K562 treated with DMSO at 1 percent for 24 hours (cell line): ENCODE measurements around the gene CYSRT1. TPM values are rescaled to one million over a fixed set of nuclear protein-coding genes. Genes with fewer than 3 reads are reported as not detected.

Experiments
- total RNA-seq: library from RNA; unstranded; fragments of 300-600 nt; gene quantifications from 2 replicates; pipeline ENCODE4 v1.2.3, GENCODE V29; 2022; ENCODE audit warnings: low read depth; ENCODE audit not compliant: insufficient read depth

Gene CYSRT1
- total RNA-seq, result 1.6 and 1.7 TPM in 2 replicates

GRCh38 chr9:137224830-137225694 lies at the start of gene CYSRT1:
CYSRT1 (plus strand) TSS chr9:137225174; CDS start chr9:137225622, 448 bp downstream.

GRCh38 chr9:137188490-137189296 lies 36.3 kb upstream of the CYSRT1 start, which contains the start of the genes ANAPC2 and SSNA1:
ANAPC2 (minus strand) TSS chr9:137188560; CDS start chr9:137188532, 28 bp downstream.
SSNA1 (plus strand) TSS chr9:137188676; CDS start chr9:137188727, 51 bp downstream.

GRCh38 chr9:137200311-137201204 lies 24.4 kb upstream of the CYSRT1 start, which contains the start of gene TPRN:
TPRN (minus strand) TSS chr9:137200741; CDS start chr9:137200711, 30 bp downstream.

GRCh38 chr9:137205126-137206069 lies 19.6 kb upstream of the CYSRT1 start, which contains the start of the genes NDOR1 and TMEM203:
NDOR1 (plus strand) TSS chr9:137205700; CDS start chr9:137205778, 78 bp downstream.
TMEM203 (minus strand) TSS chr9:137205648; CDS start chr9:137205414, 234 bp downstream.

GRCh38 chr9:137222190-137223077 lies 2.5 kb upstream of the CYSRT1 start, which contains the start of gene RNF208:
RNF208 (minus strand) TSS chr9:137222240; CDS start chr9:137221212, 1,028 bp downstream.

GRCh38 chr9:137227054-137227852 lies 2.3 kb downstream of the CYSRT1 start, which contains the start of gene RNF224:
RNF224 (plus strand) TSS chr9:137227502; CDS start chr9:137228336, 834 bp downstream.

GRCh38 chr9:137230705-137231371 lies 5.9 kb downstream of the CYSRT1 start, which contains the start of gene SLC34A3:
SLC34A3 (plus strand) TSS chr9:137230901; CDS start chr9:137231703, 802 bp downstream.

GRCh38 chr9:137240841-137241489 lies 16.0 kb downstream of the CYSRT1 start, which contains the start of gene TUBB4B:
TUBB4B (plus strand) TSS chr9:137241287; CDS start chr9:137241361, 74 bp downstream.

GRCh38 chr9:137251194-137251461 lies 26.2 kb downstream of the CYSRT1 start, which contains the start of gene STPG3:
STPG3 (plus strand) TSS chr9:137251286; CDS start chr9:137251287, 1 bp downstream.

GRCh38 chr9:137254624-137255447 lies 29.9 kb downstream of the CYSRT1 start, which contains the start of gene NELFB:
NELFB (plus strand) TSS chr9:137255327.

Other genes starting within 250 kb of the CYSRT1 start
- gene PTGDS, start 247.7 kb upstream of the CYSRT1 start, total RNA-seq, result 5.6 and 7.3 TPM in 2 replicates
- not detected in 2 replicates for gene LCNL1, start 242.2 kb upstream of the CYSRT1 start, total RNA-seq
- gene PAXX, start 232.8 kb upstream of the CYSRT1 start, total RNA-seq, result 82.2 and 86.6 TPM in 2 replicates
- 0.64 and 1.7 TPM in 2 replicates for gene CLIC3, start 228.6 kb upstream of the CYSRT1 start, total RNA-seq
- gene ABCA2, start 196.9 kb upstream of the CYSRT1 start, total RNA-seq, result 11.0 and 24.1 TPM in 2 replicates
- gene FUT7, start 193.1 kb upstream of the CYSRT1 start, total RNA-seq, result not detected in 2 replicates
- gene NPDC1, start 179.0 kb upstream of the CYSRT1 start, total RNA-seq, result 0.66 and 1.1 TPM in 2 replicates
- 0.21 TPM in 1 of 2 replicates, not detected in the other for gene ENTPD2, start 171.1 kb upstream of the CYSRT1 start, total RNA-seq
- 36.1 and 38.7 TPM in 2 replicates for gene SAPCD2, start 154.6 kb upstream of the CYSRT1 start, total RNA-seq
- gene UAP1L1, start 147.7 kb upstream of the CYSRT1 start, total RNA-seq, result 9.0 and 9.6 TPM in 2 replicates
- gene MAN1B1, start 138.2 kb upstream of the CYSRT1 start, total RNA-seq, result 52.5 and 56.8 TPM in 2 replicates
- gene DPP7, start 110.4 kb upstream of the CYSRT1 start, total RNA-seq, result 187 and 232 TPM in 2 replicates
- gene GRIN1, start 86.0 kb upstream of the CYSRT1 start, total RNA-seq, result 0.12 and 0.78 TPM in 2 replicates
- not detected in 2 replicates for gene LRRC26, start 55.1 kb upstream of the CYSRT1 start, total RNA-seq
- gene TMEM210, start 53.1 kb upstream of the CYSRT1 start, total RNA-seq, result not detected in 2 replicates
- gene ANAPC2, start 36.6 kb upstream of the CYSRT1 start, total RNA-seq, result 57.0 and 62.9 TPM in 2 replicates
- 231 and 245 TPM in 2 replicates for gene SSNA1, start 36.5 kb upstream of the CYSRT1 start, total RNA-seq
- gene TPRN, start 24.4 kb upstream of the CYSRT1 start, total RNA-seq, result 33.3 and 34.3 TPM in 2 replicates
- 70.6 and 73.1 TPM in 2 replicates for gene TMEM203, start 19.5 kb upstream of the CYSRT1 start, total RNA-seq
- 28.7 and 33.4 TPM in 2 replicates for gene NDOR1, start 19.5 kb upstream of the CYSRT1 start, total RNA-seq
- 6.9 and 7.0 TPM in 2 replicates for gene RNF208, start 2.9 kb upstream of the CYSRT1 start, total RNA-seq
- gene RNF224, start 2.3 kb downstream of the CYSRT1 start, total RNA-seq, result not detected in 2 replicates
- not detected in 2 replicates for gene SLC34A3, start 5.7 kb downstream of the CYSRT1 start, total RNA-seq
- 1,217 and 1,249 TPM in 2 replicates for gene TUBB4B, start 16.1 kb downstream of the CYSRT1 start, total RNA-seq
- gene STPG3, start 26.1 kb downstream of the CYSRT1 start, total RNA-seq, result 0.60 TPM in 1 of 2 replicates, not detected in the other
- gene NELFB, start 30.2 kb downstream of the CYSRT1 start, total RNA-seq, result 123 TPM in 2 replicates
- 86.6 and 103 TPM in 2 replicates for gene TOR4A, start 52.6 kb downstream of the CYSRT1 start, total RNA-seq
- gene NRARP, start 77.1 kb downstream of the CYSRT1 start, total RNA-seq, result 19.3 and 20.3 TPM in 2 replicates
- 12.1 and 16.9 TPM in 2 replicates for gene EXD3, start 198.0 kb downstream of the CYSRT1 start, total RNA-seq
- 1.9 and 2.1 TPM in 2 replicates for gene NOXA1, start 198.2 kb downstream of the CYSRT1 start, total RNA-seq
- 0.21 TPM in 1 of 2 replicates, not detected in the other for gene ENTPD8, start 216.2 kb downstream of the CYSRT1 start, total RNA-seq
- 54.0 and 55.9 TPM in 2 replicates for gene NSMF, start 234.2 kb downstream of the CYSRT1 start, total RNA-seq